Prostate gland (tissue), 2 donors: ENCODE measurements around the gene LSM4. TPM values are rescaled to one million over a fixed set of nuclear protein-coding genes. Genes with fewer than 3 reads are reported as not detected.

Experiments used
- DNase-seq: peaks from one replicate; pipeline ENCODE4 v3.0.0-alpha.2; 2019; ENCODE audit warnings: low spot score
- H3K27ac ChIP-seq, 2 donors: fragments of 200-600 bp; sonication (generic); 2 replicates each; pipeline ENCODE4 v1.5.1; 2017 to 2019
- H3K27me3 ChIP-seq: fragments of 200-600 bp; sonication (generic); replicated peaks from 2 replicates; pipeline ENCODE4 v1.5.1; 2019; ENCODE audit not compliant: insufficient read depth
- H3K36me3 ChIP-seq, 2 donors: fragments of 200-600 bp; sonication (generic); 1 replicate in 1 of 2; 2 replicates in 1 of 2; pipeline versions ENCODE4 v1.5.1 to v1.8.1; 2017 to 2019
- H3K4me1 ChIP-seq: fragments of 200-600 bp; sonication (generic); replicated peaks from 2 replicates; pipeline ENCODE4 v1.5.1; 2019
- H3K4me3 ChIP-seq, 2 donors: fragments of 200-600 bp; sonication (generic); 2 replicates each; pipeline ENCODE4 v1.5.1; 2017 to 2019
- H3K9me3 ChIP-seq: fragments of 200-600 bp; sonication (generic); 2 replicates; pipeline ENCODE4 v1.5.1; 2017
- POLR2A ChIP-seq: fragments of 450-650 bp; IDR thresholded peaks from one replicate; pipeline ENCODE4 v1.6.1; 2016; ENCODE audit warnings: antibody characterized with exemption, mild to moderate bottlenecking
- POLR2AphosphoS5 ChIP-seq: sonication (generic); formaldehyde crosslinking; IDR thresholded peaks from one replicate; pipeline ENCODE4 v1.6.1; 2017; ENCODE audit warnings: antibody characterized with exemption
- WGBS: methylation state at CpG from one replicate; pipeline ENCODE4 v1.1.5; 2018; 5-methylcytosine and 5-hydroxymethylcytosine counted together
- intact Hi-C: fragments of 100-400 bp; cut with DNase I; formaldehyde crosslinking; loops from one replicate; pipeline ENCODE4 v1.14.2; 2022
- total RNA-seq, 2 donors: library from RNA; depleted of rRNA; stranded (reverse); fragments of >200 nt; gene quantifications; one replicate each; pipeline ENCODE4 v1.1.0, GENCODE V29; 2016
- TF ChIP-seq, protein P1 (sequence below), 4 experiments: fragments of 200-600 bp in 2 of 4; fragments of 450-650 bp in 2 of 4; sonication (generic) in 2 of 4; IDR thresholded peaks; 1 replicate in 3 of 4; 2 replicates in 1 of 4; pipeline ENCODE4 v1.5.1; 2016 to 2019; ENCODE audit warnings: antibody characterized with exemption in 4 of 4, mild to moderate bottlenecking in 2 of 4, moderate library complexity in 2 of 4

Gene LSM4
- total RNA-seq, 2 donors from 2014 or later = 157 to 215 TPM

DNA sequence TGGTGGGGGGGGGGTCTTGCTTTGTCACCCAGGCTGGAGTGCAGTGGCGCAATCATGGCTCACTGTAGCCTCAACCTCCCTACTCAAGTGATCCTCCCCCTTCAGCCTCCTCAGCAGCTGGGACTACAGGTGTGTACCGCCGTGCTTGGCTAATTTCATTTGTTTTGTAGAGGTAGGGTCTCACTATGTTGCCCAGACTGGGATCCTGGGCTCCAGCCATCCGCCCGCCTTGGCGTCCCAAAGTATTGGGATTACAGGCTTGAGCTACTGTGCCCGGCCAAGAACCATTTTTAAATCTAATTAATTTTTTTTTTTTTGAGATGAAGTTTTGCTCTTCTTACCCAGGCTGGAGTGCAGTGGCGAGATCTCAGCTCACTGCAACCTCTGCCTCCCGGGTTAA, 23.2 kb downstream of the LSM4 start:
- 90% methylated on average over 9 of the region's 9 CpGs for WGBS
- Histone ChIP-seq H3K27me3 (no peaks in the 10 kb centered on the region), H3K4me1 (no peaks in the 10 kb centered on the region), H3K9me3 (no peaks in the 10 kb centered on the region), H3K27ac (no peak overlapping the region), H3K4me3 (no peak overlapping the region), H3K36me3 (no peaks in the 10 kb centered on the region)
- TF ChIP-seq, protein P1, sequence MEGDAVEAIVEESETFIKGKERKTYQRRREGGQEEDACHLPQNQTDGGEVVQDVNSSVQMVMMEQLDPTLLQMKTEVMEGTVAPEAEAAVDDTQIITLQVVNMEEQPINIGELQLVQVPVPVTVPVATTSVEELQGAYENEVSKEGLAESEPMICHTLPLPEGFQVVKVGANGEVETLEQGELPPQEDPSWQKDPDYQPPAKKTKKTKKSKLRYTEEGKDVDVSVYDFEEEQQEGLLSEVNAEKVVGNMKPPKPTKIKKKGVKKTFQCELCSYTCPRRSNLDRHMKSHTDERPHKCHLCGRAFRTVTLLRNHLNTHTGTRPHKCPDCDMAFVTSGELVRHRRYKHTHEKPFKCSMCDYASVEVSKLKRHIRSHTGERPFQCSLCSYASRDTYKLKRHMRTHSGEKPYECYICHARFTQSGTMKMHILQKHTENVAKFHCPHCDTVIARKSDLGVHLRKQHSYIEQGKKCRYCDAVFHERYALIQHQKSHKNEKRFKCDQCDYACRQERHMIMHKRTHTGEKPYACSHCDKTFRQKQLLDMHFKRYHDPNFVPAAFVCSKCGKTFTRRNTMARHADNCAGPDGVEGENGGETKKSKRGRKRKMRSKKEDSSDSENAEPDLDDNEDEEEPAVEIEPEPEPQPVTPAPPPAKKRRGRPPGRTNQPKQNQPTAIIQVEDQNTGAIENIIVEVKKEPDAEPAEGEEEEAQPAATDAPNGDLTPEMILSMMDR (IDR thresholded peaks at IDR 0.05) = no peak
- TF ChIP-seq POLR2A (no peak), POLR2AphosphoS5 (no peak)
- DNase-seq = no peak
- intact Hi-C loops = no loop called here

- TF ChIP-seq, protein P1 (IDR thresholded peaks at IDR 0.05) = no peak
- TF ChIP-seq POLR2AphosphoS5 (no peak), POLR2A (no peak)
- no peak overlapping the region for H3K4me3 ChIP-seq
- H3K27me3 ChIP-seq = no peaks in the 10 kb centered on the region
- WGBS = 72% methylated on average over 6 of the region's 6 CpGs
- H3K9me3 ChIP-seq = no peaks in the 10 kb centered on the region
- H3K36me3 ChIP-seq = no peaks in the 10 kb centered on the region
- DNase-seq = no peak
- H3K27ac ChIP-seq = no peak overlapping the region
- intact Hi-C loops = no loop called here
- no peaks in the 10 kb centered on the region for H3K4me1 ChIP-seq
These were observed 24.3 kb downstream of the LSM4 start for GRCh38 chr19:18298601-18299000.

- intact Hi-C loops = no loop called here
These were observed 25.6 kb downstream of the LSM4 start for GRCh38 chr19:18297308-18297707.

DNA sequence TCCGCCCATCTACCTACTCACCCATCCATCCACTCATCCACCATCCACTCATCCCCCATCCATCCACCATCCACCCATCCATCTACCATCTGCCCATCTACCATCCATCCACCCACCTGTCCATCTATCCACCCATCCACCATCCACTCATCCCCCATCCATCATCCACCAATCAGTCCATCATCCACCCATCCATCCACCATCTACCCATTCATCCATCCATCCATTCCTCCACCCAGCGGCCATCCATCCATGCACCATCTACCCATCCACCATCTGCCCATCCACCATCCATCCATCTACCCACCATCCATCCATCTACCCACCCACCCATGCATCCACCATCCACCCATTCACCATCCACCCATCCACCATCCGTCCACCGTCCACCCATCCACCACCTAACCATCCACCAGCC, 27.8 kb downstream of the LSM4 start:
- intact Hi-C loops = no loop called here

More at GRCh38 chr19:18297308-18297707, 25.6 kb downstream of the LSM4 start:
- no peaks in the 10 kb centered on the region for H3K4me1 ChIP-seq
- H3K4me3 ChIP-seq = no peak overlapping the region
- TF ChIP-seq POLR2AphosphoS5 (no peak), POLR2A (no peak)
- TF ChIP-seq, protein P1 (IDR thresholded peaks at IDR 0.05) = no peak
- 54% methylated on average over 4 of the region's 4 CpGs for WGBS
- no peaks in the 10 kb centered on the region for H3K9me3 ChIP-seq
- no peak overlapping the region for H3K27ac ChIP-seq
- H3K27me3 ChIP-seq = no peaks in the 10 kb centered on the region
- no peaks in the 10 kb centered on the region for H3K36me3 ChIP-seq
- no peak for DNase-seq

GRCh38 chr19:18294467-18294864, 28.4 kb downstream of the LSM4 start:
- H3K4me1 ChIP-seq = no peaks in the 10 kb centered on the region
- no peaks in the 10 kb centered on the region for H3K9me3 ChIP-seq
- H3K27ac ChIP-seq = peak overlapping the region in 1 of 2 donors; percentile 98
- no peak overlapping the region for H3K4me3 ChIP-seq
- 38% methylated on average over 7 of the region's 9 CpGs for WGBS
- H3K36me3 ChIP-seq = no peaks in the 10 kb centered on the region
- DNase-seq = peak; percentile 41
- intact Hi-C loops = no loop called here
- TF ChIP-seq POLR2AphosphoS5 (no peak), POLR2A (no peak)
- TF ChIP-seq, protein P1 (IDR thresholded peaks at IDR 0.05) = no peak
- no peaks in the 10 kb centered on the region for H3K27me3 ChIP-seq

More for the DNA sequence above, 27.8 kb downstream of the LSM4 start:
- no peaks in the 10 kb centered on the region for H3K27me3 ChIP-seq
- H3K27ac ChIP-seq = no peak overlapping the region
- no peaks in the 10 kb centered on the region for H3K36me3 ChIP-seq
- H3K9me3 ChIP-seq = no peaks in the 10 kb centered on the region
- DNase-seq = no peak
- TF ChIP-seq POLR2A (no peak), POLR2AphosphoS5 (no peak)
- TF ChIP-seq, protein P1 (IDR thresholded peaks at IDR 0.05) = no peak
- H3K4me1 ChIP-seq = no peaks in the 10 kb centered on the region
- no peak overlapping the region for H3K4me3 ChIP-seq
- 86% methylated on average over 4 of the region's 4 CpGs for WGBS
